Stimulated activated naive CD8-positive, alpha-beta T cell treated with anti-CD3 and anti-CD28 coated beads, Interleukin-15, amount 100 ng/mL, for 72 hours (primary cell): ENCODE measurements around the gene DRGX.

Experiments
- ATAC-seq: fragments of 150-1000 bp; cut with Tn5 transposase; 2 replicates; pipeline ENCODE4 v1.10.0; 2021; ENCODE audit warnings: mild to moderate bottlenecking, moderate library complexity
- DNase-seq, 2 donors: peaks; one replicate each; pipeline ENCODE4 v3.0.0; 2021 to 2022
- H3K27ac Mint-ChIP-seq, 2 donors: one replicate each; pipeline ENCODE4 v1.8.0; 2022; ENCODE audit warnings: mild to moderate bottlenecking in 2 of 2, mixed read lengths in 2 of 2, moderate library complexity in 2 of 2
- H3K27me3 Mint-ChIP-seq: one replicate; pipeline ENCODE4 v1.8.0; 2022; ENCODE audit warnings: mixed read lengths
- H3K4me1 Mint-ChIP-seq: one replicate; pipeline ENCODE4 v1.8.0; 2022; ENCODE audit warnings: mild to moderate bottlenecking, mixed read lengths
- H3K4me3 Mint-ChIP-seq, 2 donors: one replicate each; pipeline ENCODE4 v1.8.0; 2022; ENCODE audit warnings: mild to moderate bottlenecking in 2 of 2, mixed read lengths in 2 of 2, moderate library complexity in 1 of 2
- H3K9me3 Mint-ChIP-seq, 2 donors: one replicate each; pipeline ENCODE4 v1.8.0; 2022; ENCODE audit warnings: mixed read lengths in 2 of 2

Gene DRGX

DNA sequence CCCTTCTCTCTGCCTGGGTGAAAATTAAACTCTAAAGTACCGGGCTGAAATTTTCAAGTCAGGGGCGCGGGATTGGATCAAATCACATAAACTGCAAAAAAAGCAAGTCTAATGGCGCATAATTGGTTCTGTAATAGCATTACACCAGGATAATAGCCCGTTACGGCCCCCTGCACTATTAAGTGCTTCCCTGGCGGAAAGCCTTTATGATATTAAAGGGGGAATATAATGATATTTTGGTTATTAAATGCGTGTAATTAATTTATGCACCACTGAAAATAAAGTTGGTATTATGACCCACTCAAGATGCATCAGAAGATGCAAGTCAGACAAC, 744 bp upstream of the DRGX start:
- DNase-seq (no peak), ATAC-seq (no peak)
- no peak overlapping the region for H3K4me3 Mint-ChIP-seq
- H3K9me3 Mint-ChIP-seq = no peaks in the 10 kb centered on the region
- peaks cover 22% of the 10 kb centered on the region for H3K4me1 Mint-ChIP-seq
- H3K27ac Mint-ChIP-seq = no peak overlapping the region
- H3K27me3 Mint-ChIP-seq = peaks cover 94% of the 10 kb centered on the region

DNA sequence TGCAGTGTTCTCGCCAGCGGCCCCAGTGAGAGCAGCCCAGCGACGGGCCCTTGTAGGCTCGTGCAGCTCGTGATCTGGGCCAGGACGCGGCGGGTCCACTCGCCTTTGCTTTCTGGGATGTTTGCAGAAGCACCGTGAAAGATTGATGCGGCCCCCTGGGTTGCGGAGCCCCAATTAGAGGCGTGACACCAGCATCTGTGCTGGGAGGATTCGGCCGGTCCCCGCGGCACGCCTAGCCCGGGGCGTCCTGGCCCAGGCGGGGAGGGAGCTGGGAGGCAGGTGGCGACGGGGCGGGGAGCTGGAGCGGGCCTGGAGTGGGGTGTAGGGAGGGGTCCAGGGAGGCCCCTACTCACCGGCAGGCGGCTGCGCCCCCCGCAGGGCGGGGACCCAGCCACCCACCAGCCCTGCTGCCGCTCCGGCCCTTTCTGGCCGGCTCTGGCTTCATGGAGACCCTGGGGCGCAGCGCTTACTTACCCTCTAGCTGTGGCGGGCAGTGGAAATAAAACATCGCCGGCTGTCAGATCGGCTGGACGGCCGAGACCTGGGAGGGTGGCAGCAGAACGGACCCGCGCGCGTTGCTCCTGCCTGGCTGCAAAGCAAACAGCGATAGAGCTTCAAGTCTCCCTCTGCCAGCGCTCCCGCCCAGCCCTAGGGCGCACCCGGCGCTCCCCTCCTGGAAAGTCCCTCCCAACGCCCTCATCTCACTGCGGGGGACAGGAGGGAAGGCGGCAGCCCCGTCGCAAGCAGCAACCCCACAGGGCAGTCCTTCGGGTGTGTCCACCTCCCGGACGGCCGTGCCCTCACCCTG, 752 bp downstream of the DRGX start:
- H3K4me1 Mint-ChIP-seq = peaks cover 22% of the 10 kb centered on the region
- DNase-seq (no peak), ATAC-seq (peak; percentile 41)
- H3K9me3 Mint-ChIP-seq = no peaks in the 10 kb centered on the region
- peak overlapping the region in 1 of 2 donors; percentile 39 for H3K4me3 Mint-ChIP-seq
- no peak overlapping the region for H3K27ac Mint-ChIP-seq
- H3K27me3 Mint-ChIP-seq = peaks cover 96% of the 10 kb centered on the region

DNA sequence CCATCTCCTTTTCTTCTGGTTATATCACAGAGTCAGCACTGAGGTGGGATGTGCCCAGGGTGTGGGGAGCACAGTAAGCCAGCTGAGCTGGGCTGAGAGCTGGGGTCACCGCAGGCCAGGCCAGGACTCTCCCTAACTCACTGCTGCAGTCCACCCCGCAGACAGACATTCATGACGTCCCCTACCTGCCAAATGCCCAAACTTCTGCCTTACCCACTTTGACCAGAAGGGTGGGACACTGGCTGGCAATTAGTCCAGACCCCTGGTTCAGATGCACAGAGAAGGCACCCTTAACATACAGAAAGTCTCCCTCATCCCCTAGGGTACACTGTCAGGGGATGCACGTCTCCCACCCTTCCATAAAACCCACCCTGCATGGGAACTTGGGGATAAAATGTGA, 2.1 kb downstream of the DRGX start:
- H3K9me3 Mint-ChIP-seq = no peaks in the 10 kb centered on the region
- peaks cover 96% of the 10 kb centered on the region for H3K27me3 Mint-ChIP-seq
- DNase-seq (no peak), ATAC-seq (no peak)
- H3K27ac Mint-ChIP-seq = no peak overlapping the region
- peaks cover 22% of the 10 kb centered on the region for H3K4me1 Mint-ChIP-seq
- H3K4me3 Mint-ChIP-seq = no peak overlapping the region

DNA sequence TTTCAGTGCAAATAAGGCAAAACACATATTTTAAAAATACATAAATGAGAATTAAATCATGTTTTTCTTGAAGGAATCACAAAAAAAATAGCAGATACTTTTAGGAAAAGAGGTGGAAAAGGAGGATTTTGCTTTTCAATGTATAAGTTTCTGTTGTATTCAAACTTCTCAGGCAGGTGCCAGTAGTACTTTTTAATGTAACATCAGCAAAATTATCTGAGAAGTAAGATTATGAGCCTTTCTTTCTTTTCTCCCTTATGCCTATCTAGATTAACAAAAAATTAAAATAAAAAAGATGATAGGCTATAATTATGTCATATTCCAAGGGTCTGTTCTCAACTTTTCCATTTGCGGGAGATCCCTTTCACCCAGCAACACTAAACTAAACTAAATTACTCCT, 2.6 kb downstream of the DRGX start:
- ATAC-seq = no peak
- no peaks in the 10 kb centered on the region for H3K9me3 Mint-ChIP-seq
- no peak overlapping the region for H3K27ac Mint-ChIP-seq
- H3K4me1 Mint-ChIP-seq = peaks cover 18% of the 10 kb centered on the region
- peaks cover 96% of the 10 kb centered on the region for H3K27me3 Mint-ChIP-seq
- no peak for DNase-seq
- H3K4me3 Mint-ChIP-seq = no peak overlapping the region

DNA sequence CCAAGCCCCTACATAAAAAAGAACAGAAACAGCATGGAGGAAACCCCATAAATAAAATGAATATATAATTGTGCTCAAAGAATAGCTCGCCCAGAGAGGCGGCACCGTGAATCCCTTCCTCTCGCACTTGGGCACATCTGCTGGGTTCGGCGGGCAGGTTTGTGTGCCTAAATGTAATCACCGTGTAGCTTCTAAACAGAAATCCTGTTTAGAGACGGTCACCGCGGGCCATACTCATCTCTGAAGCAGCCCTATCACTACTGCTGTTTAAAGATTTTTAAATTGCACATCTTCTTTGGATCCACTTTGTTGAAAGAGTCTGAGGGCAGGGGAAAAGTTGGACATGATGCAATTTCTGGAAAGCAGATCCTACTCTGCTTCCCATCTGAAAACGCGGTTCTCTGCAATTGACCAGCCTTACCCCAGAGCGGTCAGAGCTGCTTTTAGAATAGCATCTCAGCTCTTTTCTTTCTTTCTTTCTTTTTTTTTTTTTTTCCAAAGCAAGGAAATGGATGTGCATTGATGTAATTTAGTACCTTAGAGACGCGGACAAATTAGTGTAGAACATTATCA, 6.4 kb downstream of the DRGX start:
- Mint-ChIP-seq H3K4me1 (no peaks in the 10 kb centered on the region), H3K4me3 (no peak overlapping the region), H3K27ac (no peak overlapping the region), H3K9me3 (no peaks in the 10 kb centered on the region), H3K27me3 (peaks cover 75% of the 10 kb centered on the region)
- DNase-seq (no peak), ATAC-seq (no peak)

DNA sequence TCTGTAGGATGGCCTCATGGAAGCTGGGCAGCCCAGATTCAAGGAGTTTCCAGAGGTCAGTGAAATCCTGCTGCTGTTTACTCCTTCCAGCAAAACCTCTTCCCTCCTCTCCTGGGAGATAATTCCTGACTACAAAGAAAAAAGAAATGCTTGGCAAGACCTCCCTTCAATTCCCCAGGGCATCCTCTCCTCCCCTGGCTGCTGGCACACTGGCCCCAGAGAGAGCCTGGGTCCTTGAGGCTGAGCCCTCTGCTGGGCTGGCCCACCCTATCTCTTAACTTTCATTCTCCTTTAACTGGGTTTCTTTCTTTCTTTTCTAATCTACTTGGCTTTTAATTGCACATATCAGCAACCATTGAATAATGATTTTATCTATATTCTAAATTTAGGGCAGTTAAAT, 7.7 kb downstream of the DRGX start:
- Mint-ChIP-seq H3K4me3 (no peak overlapping the region), H3K27ac (no peak overlapping the region), H3K9me3 (no peaks in the 10 kb centered on the region), H3K27me3 (peaks cover 64% of the 10 kb centered on the region), H3K4me1 (no peaks in the 10 kb centered on the region)
- no peak for DNase-seq
- ATAC-seq = no peak

DNA sequence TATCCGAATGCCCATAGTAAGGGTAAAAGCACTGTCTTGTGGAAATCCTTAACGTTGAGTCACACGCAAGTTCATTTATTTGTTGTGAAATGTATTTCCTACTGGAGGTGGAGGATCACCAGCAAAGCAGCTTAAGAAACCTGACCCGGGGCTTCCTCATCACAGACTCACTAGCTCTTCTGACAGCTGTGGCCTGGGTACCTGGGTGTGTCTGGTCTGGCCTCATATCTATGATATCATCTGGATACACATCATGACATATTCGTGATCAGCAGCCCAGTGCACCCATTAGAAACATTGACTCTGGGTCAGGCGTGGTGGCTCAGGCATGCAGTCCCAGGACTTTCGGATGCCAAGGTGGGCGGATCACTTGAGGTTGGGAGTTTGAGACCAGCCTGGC, 8.8 kb downstream of the DRGX start:
- Mint-ChIP-seq H3K27me3 (peaks cover 57% of the 10 kb centered on the region), H3K9me3 (no peaks in the 10 kb centered on the region), H3K27ac (no peak overlapping the region), H3K4me3 (no peak overlapping the region), H3K4me1 (no peaks in the 10 kb centered on the region)
- ATAC-seq = no peak
- DNase-seq = no peak

DNA sequence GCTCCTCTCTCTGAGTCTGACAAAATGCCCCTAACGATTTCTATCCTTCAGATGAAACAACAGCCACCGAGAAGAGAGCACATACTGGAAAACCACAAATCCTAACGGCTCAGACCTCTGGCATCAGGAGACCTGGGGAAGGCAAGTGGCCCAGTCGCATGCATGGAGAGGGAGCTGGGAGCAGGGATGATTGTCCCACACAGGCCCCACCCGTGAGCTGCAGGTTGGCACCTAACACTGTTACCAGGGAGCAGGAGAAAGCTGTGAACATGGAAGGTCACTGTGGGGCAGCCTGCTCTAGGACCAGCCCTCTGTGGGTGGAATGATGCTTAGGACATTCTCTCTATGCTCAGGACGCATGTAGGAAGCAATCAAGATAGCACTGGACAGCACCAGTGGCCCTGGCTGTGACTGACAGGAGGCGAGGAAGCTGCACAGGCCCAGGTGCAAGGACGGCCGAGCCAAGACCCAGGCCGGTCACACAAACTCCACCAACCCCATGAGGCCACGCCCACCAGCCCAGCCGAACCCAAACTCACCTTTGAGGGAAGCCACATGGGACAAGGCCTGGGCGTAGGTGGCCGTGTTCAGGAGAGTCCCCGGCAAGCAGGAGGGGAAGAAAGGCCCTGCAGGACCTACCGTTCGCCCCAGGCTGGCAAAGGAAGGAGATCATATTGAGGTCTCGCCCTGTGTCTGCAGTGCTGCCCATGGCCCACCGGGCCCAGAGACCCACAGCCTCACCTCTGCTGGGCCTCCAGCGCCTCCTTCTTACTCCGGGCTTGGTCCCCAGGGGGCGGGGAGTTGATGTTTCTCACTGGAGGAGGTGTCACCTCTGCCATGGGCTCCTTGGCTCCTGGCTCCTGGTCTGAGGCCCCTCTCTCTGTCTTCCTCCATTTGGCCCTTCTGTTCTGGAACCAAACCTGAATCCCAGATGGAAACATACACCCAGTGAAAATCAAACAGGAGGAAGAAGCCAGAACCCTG, 9.7 kb downstream of the DRGX start:
- Mint-ChIP-seq H3K27ac (no peak overlapping the region), H3K27me3 (peaks cover 52% of the 10 kb centered on the region), H3K4me3 (no peak overlapping the region), H3K9me3 (no peaks in the 10 kb centered on the region), H3K4me1 (no peaks in the 10 kb centered on the region)
- ATAC-seq (peak; percentile 13), DNase-seq (no peak)

DNA sequence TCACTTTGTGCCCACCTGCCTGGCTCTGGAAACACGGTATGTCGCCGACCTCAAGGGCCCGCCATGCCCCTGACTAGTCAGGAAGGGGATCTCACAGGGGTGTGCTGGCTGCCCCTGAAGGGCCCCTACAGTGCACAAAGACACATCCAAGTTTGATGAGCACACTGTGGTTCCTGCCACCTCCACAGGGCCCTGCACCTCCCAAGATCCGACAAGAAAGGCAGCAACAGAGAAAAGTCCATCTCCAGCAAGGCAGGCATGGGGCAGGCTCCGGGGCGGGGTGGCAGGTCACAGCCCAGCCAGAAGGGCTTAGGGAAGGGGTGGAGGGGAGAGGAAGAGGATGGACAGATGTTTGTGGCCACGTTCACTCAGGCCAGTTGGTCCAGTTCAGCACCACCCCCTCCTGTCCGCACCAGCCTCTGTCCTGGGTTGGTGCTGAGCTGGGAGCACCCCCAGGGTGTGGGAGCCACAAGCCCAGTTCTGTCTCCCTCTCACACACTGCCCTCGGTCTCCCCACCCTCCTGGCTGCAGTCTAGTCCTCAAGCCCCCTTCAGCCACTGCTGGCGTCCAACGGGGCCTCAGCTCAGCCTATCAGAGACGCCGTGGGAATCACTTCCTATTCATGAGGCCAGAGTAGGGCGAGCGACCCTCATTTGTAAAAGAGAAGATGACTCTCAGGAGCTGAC, 11.5 kb downstream of the DRGX start:
- no peak for ATAC-seq
- no peak for DNase-seq
- peaks cover 39% of the 10 kb centered on the region for H3K27me3 Mint-ChIP-seq
- H3K4me1 Mint-ChIP-seq = no peaks in the 10 kb centered on the region
- no peaks in the 10 kb centered on the region for H3K9me3 Mint-ChIP-seq
- peak overlapping the region in 1 of 2 donors; percentile 60 for H3K27ac Mint-ChIP-seq
- no peak overlapping the region for H3K4me3 Mint-ChIP-seq

DNA sequence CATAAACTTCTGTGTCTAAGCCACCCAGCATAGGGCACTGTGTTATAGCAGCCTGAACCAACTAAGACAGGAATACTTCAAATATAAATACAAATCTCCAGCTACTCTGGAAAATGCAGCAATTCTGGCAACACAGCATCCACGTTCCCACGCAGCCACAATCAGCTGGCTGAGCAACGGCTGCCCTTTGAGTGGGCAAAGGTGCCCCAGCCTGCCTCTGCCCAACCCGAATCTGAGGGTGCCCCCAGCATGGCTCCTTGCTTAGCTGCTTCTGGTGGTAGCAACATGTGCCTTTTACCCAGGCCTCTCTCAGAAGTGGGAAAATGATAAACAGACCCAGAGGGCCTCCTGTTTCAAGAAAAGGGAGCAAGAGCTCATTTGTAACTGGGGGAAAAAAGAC, 12.0 kb downstream of the DRGX start:
- no peaks in the 10 kb centered on the region for H3K4me1 Mint-ChIP-seq
- ATAC-seq = no peak
- no peak overlapping the region for H3K27ac Mint-ChIP-seq
- peaks cover 33% of the 10 kb centered on the region for H3K27me3 Mint-ChIP-seq
- no peak overlapping the region for H3K4me3 Mint-ChIP-seq
- H3K9me3 Mint-ChIP-seq = no peaks in the 10 kb centered on the region
- no peak for DNase-seq

DNA sequence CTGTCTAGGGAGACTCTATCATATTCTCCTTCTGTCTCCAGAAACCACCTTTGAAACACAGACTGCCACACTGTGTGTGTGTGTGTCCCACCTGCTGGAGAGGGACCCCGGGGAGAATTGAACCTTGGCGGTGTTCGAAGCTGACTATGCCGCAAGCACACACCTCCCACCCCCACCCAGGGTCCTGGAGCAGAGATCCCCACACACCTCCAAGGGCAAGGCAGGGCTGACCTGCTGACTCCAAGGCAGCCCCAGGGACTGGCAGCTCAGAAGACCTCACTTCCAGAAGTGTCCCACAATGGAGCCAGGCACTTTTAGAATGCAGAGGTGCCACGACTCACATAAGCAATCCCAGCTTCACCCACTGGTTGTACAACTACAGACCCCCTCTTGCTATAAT, 13.1 kb downstream of the DRGX start:
- no peaks in the 10 kb centered on the region for H3K4me1 Mint-ChIP-seq
- no peak overlapping the region for H3K4me3 Mint-ChIP-seq
- H3K9me3 Mint-ChIP-seq = no peaks in the 10 kb centered on the region
- DNase-seq (no peak), ATAC-seq (no peak)
- H3K27ac Mint-ChIP-seq = no peak overlapping the region
- peaks cover 29% of the 10 kb centered on the region for H3K27me3 Mint-ChIP-seq

DNA sequence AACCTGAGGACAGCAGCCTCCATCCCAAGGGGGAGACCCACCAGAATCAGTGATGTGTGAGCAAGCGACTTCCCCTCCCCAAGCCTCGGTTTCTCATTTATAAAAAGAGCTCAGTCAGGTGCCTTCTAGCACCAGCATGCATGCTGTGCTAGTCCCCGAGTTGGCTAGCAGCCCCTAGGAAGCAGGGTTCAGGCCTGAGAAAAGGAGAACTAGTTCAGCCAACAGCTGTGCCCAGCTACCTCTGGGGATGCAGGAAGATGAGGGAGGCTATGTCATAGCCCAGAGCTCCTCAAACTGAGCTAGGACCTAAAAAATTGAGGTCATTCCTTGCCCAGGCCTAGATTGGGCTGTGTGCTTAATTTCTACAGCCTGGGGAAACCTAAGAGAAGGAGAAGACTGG, 13.7 kb downstream of the DRGX start:
- Mint-ChIP-seq H3K9me3 (no peaks in the 10 kb centered on the region), H3K4me3 (no peak overlapping the region), H3K4me1 (no peaks in the 10 kb centered on the region), H3K27ac (no peak overlapping the region), H3K27me3 (peaks cover 29% of the 10 kb centered on the region)
- no peak for ATAC-seq
- DNase-seq = no peak

DNA sequence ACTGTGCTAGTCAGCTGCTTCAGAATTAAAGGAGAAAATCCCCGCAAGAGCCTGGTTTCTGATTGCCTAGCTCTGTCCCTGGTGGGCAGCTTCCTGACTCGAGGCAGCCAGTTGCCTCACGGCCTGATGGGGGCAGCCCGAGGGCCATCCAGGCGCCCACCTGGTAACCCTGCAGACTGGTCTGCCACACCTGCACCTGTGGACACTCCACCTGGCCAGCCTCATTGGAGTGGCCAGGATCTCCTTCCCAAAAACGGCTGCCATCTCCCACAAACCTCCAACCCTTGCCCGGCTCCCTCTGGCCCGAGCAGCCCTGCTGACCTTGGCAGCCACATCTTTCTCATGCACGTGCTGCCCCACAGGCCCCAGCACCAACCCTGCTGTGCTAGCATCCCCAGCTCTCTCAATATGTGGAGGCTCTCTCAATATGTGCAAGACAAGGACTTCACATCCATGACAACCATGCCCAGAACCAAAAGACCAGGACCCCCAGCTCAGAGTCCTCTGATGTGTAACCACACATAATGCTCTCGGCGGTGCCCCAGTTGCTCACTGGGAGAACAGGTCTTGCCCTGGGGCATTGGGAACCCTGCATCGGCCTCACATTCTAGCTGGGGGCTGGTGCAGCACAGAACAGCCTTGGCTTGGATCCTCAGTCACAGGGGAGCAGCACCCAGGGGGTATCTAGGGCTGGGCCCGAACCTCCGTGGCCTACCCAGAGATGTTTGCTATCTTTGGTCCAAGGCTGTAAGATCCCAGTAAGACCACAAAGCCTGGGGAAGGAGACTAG, 14.6 kb downstream of the DRGX start:
- H3K4me1 Mint-ChIP-seq = no peaks in the 10 kb centered on the region
- no peak overlapping the region for H3K27ac Mint-ChIP-seq
- ATAC-seq = no peak
- peaks cover 37% of the 10 kb centered on the region for H3K27me3 Mint-ChIP-seq
- no peak for DNase-seq
- H3K4me3 Mint-ChIP-seq = no peak overlapping the region
- H3K9me3 Mint-ChIP-seq = no peaks in the 10 kb centered on the region

DNA sequence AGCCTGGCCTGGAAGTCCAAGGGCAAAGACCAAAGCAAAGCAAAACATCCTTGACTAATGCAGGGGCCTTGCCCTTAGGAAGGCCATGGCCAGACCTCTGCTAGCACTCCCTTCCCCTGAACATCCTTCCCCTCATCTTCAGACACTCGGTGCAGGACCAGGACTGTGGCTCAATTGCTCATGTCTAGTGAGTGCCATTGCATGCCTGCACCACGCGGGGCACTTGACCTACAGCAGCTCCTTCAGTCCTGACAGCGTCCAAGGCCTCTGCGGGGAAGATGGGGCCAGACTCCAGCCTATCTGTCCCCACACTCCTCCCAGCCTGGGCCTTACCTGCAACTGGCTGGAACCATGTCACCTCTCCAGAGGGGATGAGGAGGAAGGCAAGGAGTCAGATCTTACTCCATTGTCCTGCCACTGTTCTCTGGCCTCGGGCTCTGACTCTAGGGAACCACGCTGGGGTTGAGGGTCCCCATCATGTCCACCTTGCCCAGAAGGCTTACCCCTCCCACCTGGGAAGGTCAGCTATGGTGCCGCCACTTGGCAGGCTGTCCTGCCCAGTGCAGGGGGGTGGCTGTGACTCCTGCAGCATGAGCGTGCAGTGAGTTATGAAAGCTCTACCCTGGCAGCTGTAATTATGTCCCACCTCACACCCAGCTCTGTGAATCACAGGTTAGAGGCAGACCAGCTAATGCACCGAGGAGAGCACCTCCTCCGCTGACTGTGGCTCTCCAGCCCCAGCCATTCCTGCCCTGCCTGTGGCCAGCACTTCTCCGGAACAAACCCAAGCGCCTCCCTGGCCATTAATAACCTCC, 16.1 kb downstream of the DRGX start:
- Mint-ChIP-seq H3K4me3 (no peak overlapping the region), H3K9me3 (no peaks in the 10 kb centered on the region), H3K27ac (peak overlapping the region in 1 of 2 donors; percentile 86), H3K27me3 (peaks cover 32% of the 10 kb centered on the region), H3K4me1 (no peaks in the 10 kb centered on the region)
- no peak for ATAC-seq
- no peak for DNase-seq
